ENCODE data around the gene SCFD2.

GRCh38 chr4:52877036-52877435 is 488.8 kb downstream of the SCFD2 start:
- TF ChIP-seq ZNF274 (IDR thresholded peaks at IDR 0.05; ENCODE audit: low read depth, low read length): no peak
- no peak for TF ChIP-seq SUZ12 (IDR thresholded peaks at IDR 0.05; ENCODE audit: extremely low read depth, insufficient read depth, insufficient read length)
- no peak for TF ChIP-seq YY1 (IDR thresholded peaks at IDR 0.05; ENCODE audit: insufficient read depth, insufficient read length)
